Measurements from ENCODE around the gene MAGI2.

DNA sequence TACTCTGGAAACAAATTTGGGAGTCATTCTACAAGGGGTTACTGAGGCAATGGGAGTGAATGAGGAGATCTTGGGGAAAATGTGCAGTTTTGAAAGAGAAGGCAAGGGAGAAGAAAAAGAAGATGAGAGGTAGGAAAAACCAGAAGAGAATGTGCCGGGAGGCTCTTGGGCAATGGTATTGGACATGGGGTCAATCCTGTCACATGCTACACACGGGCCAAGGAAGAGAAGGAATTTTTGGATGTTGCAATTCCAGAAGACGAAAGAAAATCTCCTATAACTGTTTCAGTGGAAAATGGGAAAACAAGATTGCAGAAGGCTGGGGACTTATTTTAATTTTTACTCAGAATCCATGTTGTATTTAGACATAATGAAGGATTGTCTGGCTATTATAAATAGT lies 1039.9 kb downstream of the MAGI2 start:
- TF ChIP-seq, protein P1, sequence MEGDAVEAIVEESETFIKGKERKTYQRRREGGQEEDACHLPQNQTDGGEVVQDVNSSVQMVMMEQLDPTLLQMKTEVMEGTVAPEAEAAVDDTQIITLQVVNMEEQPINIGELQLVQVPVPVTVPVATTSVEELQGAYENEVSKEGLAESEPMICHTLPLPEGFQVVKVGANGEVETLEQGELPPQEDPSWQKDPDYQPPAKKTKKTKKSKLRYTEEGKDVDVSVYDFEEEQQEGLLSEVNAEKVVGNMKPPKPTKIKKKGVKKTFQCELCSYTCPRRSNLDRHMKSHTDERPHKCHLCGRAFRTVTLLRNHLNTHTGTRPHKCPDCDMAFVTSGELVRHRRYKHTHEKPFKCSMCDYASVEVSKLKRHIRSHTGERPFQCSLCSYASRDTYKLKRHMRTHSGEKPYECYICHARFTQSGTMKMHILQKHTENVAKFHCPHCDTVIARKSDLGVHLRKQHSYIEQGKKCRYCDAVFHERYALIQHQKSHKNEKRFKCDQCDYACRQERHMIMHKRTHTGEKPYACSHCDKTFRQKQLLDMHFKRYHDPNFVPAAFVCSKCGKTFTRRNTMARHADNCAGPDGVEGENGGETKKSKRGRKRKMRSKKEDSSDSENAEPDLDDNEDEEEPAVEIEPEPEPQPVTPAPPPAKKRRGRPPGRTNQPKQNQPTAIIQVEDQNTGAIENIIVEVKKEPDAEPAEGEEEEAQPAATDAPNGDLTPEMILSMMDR (IDR thresholded peaks at IDR 0.05), result no peak
- TF ChIP-seq POLR2A (IDR thresholded peaks at IDR 0.05), result no peak
- TF ChIP-seq EP300 (IDR thresholded peaks at IDR 0.05), result no peak

All from ovary (tissue), 3 donors.